SJCRH30 (cell line): ENCODE measurements around the gene RBM4. TPM values are rescaled to one million over a fixed set of nuclear protein-coding genes. Genes with fewer than 3 reads are reported as not detected.
A peak's percentile ranks its signal among the peaks of the same experiment; 100 is the strongest.

Source experiments
- DNase-seq, 2 experiments: peaks; one replicate each; pipeline ENCODE4 v3.0.0-alpha.2; 2015 to 2020
- H3K27ac ChIP-seq: fragments of 250-450 bp; sonication (Bioruptor Pico); 2 replicates; pipeline ENCODE4 v1.5.1; 2020; ENCODE audit warnings: mild to moderate bottlenecking, moderate library complexity
- H3K27me3 ChIP-seq: fragments of 250-450 bp; sonication (Bioruptor Pico); 2 replicates; pipeline ENCODE4 v1.5.1; 2020; ENCODE audit warnings: mild to moderate bottlenecking, moderate library complexity
- H3K36me3 ChIP-seq: fragments of 250-450 bp; sonication (Bioruptor Pico); 2 replicates; pipeline ENCODE4 v1.5.1; 2020; ENCODE audit warnings: mild to moderate bottlenecking, moderate library complexity
- H3K4me1 ChIP-seq: fragments of 250-450 bp; sonication (Bioruptor Pico); 2 replicates; pipeline ENCODE4 v1.5.1; 2020; ENCODE audit warnings: mild to moderate bottlenecking, moderate library complexity
- H3K4me3 ChIP-seq: fragments of 250-450 bp; sonication (Bioruptor Pico); 2 replicates; pipeline ENCODE4 v1.5.1; 2020; ENCODE audit warnings: mild to moderate bottlenecking, moderate library complexity
- H3K9me3 ChIP-seq: fragments of 250-450 bp; sonication (Bioruptor Pico); replicated peaks from 2 replicates; pipeline ENCODE4 v1.5.1; 2020; ENCODE audit warnings: mild to moderate bottlenecking, moderate library complexity
- total RNA-seq: library from RNA; depleted of rRNA; stranded (reverse); fragments of >200 nt; shearing (Covaris generic); gene quantifications from 2 replicates; pipeline ENCODE4 v1.2.3, GENCODE V29; 2014

RBM4 gene
- total RNA-seq, 1 experiment from 2014 or later, result 154 TPM

DNA sequence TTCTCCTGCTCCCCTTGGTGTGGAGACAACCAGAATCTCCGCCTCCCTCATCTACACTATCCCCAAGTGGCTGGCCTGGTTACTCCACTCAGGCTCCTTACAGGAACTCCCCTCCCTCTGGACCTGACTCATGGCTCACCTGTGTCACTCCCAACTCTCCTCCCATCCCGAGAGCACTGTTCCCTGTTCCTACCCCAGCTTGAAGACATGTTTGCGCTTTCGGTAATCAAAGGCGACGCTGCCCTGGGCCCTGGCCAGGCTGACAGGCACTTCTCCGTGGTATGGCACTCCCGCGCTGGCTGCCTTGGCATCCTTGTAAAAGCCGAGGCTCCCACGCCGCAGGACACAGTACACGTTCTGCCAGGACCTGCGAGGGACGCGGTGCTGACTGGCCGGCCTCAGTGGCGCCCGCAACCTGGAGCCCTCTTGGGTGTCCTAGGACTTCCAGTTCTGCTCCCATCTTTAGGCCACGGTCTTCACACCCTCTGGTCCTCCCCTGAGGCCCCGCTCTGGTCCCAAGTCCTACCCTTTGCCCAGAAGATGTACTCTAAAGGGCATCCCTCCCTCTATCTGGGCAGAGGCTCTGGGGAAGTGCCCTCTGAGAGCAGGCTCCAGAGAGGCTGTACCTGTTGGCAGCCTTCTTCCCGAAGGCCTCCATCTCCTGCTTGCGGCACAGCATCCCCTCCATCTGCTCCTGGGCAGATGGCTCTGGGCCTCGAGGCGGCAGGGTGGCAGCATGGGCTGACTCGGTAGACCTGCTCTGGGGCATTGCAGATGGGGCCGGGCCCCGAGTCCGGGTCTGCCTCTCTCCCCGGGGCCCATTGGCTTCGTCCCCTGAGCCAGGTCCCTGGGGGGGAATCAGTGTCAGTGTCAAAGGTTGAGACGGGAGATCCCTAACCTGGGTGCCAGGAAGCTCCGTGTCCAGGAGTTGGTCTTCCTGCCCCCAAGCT, 48.6 kb downstream of the RBM4 start:
- DNase-seq, result no peak
- H3K4me3 ChIP-seq, result no peak overlapping the region
- no peaks in the 10 kb centered on the region for H3K4me1 ChIP-seq
- H3K36me3 ChIP-seq, result no peaks in the 10 kb centered on the region
- H3K27ac ChIP-seq, result no peak overlapping the region
- no peaks in the 10 kb centered on the region for H3K27me3 ChIP-seq
- H3K9me3 ChIP-seq, result no peaks in the 10 kb centered on the region

DNA sequence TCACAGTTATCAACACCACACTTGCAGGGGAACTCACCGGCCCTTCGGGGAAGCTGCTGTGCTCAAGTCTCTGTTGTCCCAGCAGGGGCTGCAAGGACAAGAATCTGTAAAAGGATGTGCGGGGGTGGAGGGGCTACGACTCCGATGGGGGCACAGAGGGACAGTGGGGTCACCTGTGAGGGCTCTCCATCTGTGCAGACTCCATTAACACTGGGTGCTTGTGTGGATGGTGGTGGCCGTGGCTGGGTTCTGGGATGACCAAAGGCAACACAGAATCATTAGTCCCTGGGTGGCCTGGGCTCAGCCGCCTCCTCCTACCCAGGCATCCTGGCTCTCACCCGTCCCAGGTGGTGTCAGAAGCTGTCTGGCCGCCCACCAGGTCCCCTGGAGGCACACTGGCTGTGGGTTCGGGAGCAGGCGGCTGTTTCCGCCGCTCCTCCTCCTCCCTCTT, 49.4 kb downstream of the RBM4 start:
- H3K9me3 ChIP-seq, result no peaks in the 10 kb centered on the region
- H3K27me3 ChIP-seq, result no peaks in the 10 kb centered on the region
- no peak overlapping the region for H3K4me3 ChIP-seq
- no peak for DNase-seq
- H3K36me3 ChIP-seq, result no peaks in the 10 kb centered on the region
- H3K27ac ChIP-seq, result no peak overlapping the region
- H3K4me1 ChIP-seq, result no peaks in the 10 kb centered on the region

DNA sequence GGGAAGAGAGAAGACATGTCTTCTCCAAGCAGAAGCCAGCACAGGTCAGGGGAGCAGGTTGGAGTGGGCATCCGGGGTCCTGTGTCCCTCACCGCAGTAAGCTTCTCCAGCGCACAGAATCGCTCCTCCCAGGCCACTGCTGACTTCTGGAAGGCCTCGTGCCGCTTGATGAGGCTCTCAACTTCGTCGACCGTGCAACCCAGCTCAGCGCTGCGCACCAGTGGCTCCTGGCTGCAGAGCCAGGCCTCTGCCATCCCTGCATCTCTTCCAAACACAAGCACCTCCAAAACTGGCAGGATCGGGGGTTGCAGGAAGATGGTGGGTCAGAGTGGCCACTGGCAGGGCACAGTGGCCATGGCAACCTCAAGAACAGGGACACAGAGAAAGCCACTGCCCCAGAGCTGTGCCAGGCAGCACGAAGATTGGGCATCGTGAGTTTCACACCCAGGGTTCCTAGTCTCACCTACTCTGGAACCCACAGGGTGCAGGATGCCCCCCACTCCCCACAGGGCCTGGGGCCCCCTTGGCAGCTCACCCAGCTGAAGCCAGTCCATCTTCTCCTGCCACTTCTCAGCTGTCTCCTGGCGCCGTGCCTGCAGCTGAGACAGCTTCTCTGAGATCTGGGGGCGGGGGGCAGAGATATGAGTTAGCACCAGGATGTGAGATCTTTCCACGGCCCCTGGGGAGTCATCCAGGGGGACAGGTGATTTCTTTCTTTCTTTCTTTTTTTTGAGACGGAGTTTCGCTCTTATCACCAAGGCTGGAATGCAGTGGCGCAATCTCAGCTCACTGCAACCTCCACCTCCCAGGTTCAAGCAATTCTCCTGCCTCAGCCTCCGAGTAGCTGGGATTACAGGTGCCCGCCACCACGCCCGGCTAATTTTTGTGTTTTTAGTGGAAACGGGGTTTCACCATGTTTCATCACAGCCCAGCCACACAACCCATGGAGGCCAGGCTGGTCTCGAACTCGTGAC, 50.3 kb downstream of the RBM4 start:
- no peaks in the 10 kb centered on the region for H3K4me1 ChIP-seq
- H3K27ac ChIP-seq, result no peak overlapping the region
- H3K4me3 ChIP-seq, result no peak overlapping the region
- no peaks in the 10 kb centered on the region for H3K27me3 ChIP-seq
- H3K9me3 ChIP-seq, result no peaks in the 10 kb centered on the region
- no peak for DNase-seq
- no peaks in the 10 kb centered on the region for H3K36me3 ChIP-seq

DNA sequence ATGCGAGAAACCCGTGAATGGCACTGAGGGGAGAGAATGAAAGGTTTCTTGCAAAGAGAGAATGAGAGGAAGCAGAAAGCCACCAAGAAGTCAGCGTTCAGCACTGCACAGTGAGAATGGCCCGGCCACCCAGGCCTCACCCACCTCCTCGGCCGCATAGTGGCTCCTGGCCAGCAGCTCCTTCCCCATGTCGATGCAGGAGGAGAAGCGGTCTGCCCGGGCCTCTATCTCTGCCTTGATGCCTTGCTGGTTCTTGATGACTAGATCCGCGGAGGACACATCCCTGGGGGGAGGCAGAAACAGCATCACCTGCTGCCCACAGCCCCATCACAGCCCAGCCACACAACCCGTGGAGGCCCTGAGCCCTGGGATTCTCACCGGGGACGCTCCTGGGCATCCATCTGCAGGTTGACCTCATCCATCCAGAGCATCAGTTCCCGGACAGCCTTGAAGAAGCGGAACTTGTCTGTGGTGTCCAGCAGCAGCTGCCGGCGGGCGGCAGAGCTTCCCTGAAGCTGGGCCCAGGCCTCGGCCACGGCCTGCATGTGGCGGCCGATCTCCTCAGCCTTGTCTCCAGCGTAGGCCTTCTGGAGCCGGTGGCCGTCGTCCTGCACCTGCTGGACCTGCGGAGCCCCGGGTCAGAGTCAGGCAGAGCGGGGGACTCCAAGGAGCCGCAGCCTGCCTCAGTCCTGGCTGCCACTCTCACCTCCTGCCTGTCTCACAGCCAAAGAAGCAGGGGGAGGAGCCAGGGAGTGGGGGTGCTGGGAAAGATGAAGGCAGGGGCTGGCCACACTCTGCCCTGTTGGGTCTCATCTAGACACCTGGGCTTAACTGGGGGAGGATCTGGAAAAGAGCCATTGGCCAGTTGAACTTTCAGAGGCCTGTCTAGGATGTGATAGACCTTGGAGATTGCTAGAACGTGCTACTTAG, 51.4 kb downstream of the RBM4 start:
- no peak for DNase-seq
- H3K27ac ChIP-seq, result no peak overlapping the region
- H3K27me3 ChIP-seq, result no peaks in the 10 kb centered on the region
- no peaks in the 10 kb centered on the region for H3K36me3 ChIP-seq
- H3K4me3 ChIP-seq, result no peak overlapping the region
- H3K4me1 ChIP-seq, result no peaks in the 10 kb centered on the region
- H3K9me3 ChIP-seq, result no peaks in the 10 kb centered on the region

DNA sequence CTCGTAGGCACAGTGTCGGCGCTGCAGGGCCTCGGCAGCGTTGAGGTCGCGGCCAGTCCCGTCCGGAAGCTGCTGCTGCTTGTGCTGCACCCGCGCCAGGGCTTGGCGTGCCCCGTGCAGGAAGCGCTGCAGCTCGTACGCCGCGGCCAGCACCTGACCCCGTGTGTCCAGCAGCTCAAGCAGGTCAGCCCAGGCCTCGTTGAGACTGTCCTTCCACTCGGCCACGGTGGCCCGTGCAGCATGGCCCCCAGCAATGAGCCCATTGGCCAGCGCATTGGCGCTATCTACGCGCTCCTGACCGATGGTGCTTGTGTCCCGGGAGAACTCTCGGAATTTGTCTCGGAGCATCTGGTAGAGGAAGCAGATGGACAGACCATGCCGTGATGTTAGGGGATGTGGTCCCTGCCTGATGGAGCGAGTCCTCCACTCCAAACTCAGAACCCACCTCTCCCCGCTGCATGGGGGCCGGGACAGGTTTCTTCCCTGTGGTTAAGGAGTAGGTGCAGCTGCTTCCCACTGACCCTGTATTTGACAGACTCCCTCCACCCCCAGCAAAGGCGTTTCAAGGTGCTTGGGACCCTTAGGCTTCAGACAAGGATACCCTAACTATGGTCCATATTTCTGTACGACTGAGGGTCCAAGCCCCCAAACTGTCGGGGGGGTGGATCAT, 52.9 kb downstream of the RBM4 start:
- DNase-seq, result no peak
- Histone ChIP-seq H3K9me3 (no peaks in the 10 kb centered on the region), H3K36me3 (no peaks in the 10 kb centered on the region), H3K4me3 (no peak overlapping the region), H3K27ac (no peak overlapping the region), H3K4me1 (no peaks in the 10 kb centered on the region), H3K27me3 (no peaks in the 10 kb centered on the region)

DNA sequence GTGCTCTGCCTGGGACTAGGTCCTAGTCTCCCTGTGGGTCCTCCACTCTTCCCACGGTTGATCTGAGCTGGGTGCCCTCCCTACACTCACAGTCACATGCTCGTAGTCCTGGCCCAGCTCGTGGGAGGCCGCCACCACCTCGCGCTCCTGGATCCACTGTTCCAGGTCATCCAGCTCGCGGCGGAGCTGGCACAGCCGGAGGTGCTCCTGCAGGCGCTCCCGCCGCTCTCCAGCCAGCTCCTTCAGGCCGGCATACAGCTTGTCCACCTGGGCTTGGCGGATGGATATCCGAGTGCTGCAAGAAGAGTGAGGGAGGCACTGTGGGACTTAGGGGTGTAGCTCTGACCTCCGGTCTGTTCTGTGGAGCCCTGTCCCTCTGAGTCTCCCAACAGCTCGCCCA, 53.9 kb downstream of the RBM4 start:
- DNase-seq, result no peak
- H3K27ac ChIP-seq, result no peak overlapping the region
- H3K36me3 ChIP-seq, result no peaks in the 10 kb centered on the region
- no peak overlapping the region for H3K4me3 ChIP-seq
- no peaks in the 10 kb centered on the region for H3K27me3 ChIP-seq
- H3K9me3 ChIP-seq, result no peaks in the 10 kb centered on the region
- H3K4me1 ChIP-seq, result no peaks in the 10 kb centered on the region

DNA sequence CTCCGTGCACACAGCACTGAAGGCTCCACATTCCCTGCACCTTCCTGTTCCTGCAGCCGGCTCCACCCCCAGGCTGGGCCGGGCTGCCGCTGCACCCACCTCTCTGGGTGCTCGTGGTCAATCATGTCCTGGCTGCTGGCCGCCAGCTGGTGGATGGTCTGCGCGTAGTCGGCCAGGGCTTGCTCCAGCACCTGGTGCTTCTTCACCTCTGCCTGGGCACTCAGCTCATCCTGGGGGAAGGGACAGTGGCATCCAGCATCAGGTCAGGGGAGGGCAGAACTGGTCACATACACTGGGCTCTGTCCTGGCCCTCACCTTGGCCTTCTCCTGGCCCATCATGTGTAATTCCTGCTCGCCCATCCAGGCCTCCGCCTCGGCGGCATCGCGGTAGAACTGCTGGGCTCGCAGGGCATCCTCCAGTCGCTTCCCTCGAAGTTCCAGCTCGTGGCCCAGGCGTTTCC, 54.4 kb downstream of the RBM4 start:
- no peaks in the 10 kb centered on the region for H3K9me3 ChIP-seq
- no peak for DNase-seq

DNA sequence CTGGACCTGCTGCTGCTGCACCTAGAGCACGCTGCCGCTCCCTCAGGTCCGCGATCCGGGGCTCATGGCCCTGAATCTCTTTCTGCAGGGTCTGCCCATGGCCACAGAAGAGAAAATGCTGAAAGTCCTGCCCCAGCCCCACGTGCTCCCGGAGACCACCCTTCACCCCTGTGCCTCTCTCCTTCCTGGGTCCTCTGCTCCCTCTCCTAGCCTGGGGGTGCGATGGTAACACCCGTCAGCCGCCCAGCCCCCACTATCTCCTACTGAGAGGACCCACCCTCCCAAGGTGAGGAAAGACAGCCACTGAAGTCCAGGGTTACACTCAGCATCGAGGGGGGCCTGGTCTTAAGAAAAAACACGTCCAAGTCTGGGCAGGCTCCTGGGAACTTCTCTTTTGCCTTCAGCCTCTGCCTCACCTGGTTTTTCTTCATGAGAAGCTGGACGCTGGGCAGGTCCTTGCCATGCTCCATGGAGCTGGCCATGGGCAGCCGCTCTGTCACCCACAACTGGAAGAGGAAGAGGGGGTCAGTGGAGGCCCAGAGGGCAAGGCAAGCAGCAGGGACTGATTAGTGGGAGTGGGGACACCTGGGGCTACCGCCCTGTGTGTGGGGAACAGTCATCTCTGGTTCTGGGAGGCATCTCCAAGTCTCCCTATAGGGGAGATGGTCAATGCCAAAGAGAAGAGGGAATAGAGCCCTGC, 55.0 kb downstream of the RBM4 start:
- DNase-seq, result no peak
- no peaks in the 10 kb centered on the region for H3K36me3 ChIP-seq
- no peak overlapping the region for H3K27ac ChIP-seq
- H3K4me1 ChIP-seq, result no peaks in the 10 kb centered on the region
- H3K9me3 ChIP-seq, result no peaks in the 10 kb centered on the region
- H3K27me3 ChIP-seq, result no peaks in the 10 kb centered on the region
- H3K4me3 ChIP-seq, result no peak overlapping the region

More for the DNA sequence above, 54.4 kb downstream of the RBM4 start:
- Histone ChIP-seq H3K27ac (no peak overlapping the region), H3K36me3 (no peaks in the 10 kb centered on the region), H3K4me3 (no peak overlapping the region), H3K27me3 (no peaks in the 10 kb centered on the region), H3K4me1 (no peaks in the 10 kb centered on the region)

DNA sequence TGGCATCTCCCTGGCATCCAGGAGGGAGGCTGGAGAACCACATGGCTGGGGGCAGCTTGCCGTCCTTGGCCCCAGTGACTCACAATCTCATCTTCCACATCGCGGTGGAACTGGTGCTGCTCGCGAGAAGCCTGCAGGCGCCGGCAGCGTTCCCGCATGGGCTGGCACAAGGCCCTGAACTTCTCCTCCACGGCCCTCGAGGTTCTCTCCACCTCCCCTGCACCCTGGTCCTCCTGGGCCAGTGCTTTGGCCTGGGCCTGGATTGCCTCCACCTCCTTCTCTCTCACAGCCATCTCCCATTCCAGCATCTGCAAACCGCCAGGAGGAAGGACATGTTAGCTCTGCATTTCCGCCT, 55.5 kb downstream of the RBM4 start:
- Histone ChIP-seq H3K27ac (no peak overlapping the region), H3K36me3 (no peaks in the 10 kb centered on the region), H3K27me3 (no peaks in the 10 kb centered on the region), H3K4me3 (no peak overlapping the region), H3K9me3 (no peaks in the 10 kb centered on the region), H3K4me1 (no peaks in the 10 kb centered on the region)
- DNase-seq, result no peak

DNA sequence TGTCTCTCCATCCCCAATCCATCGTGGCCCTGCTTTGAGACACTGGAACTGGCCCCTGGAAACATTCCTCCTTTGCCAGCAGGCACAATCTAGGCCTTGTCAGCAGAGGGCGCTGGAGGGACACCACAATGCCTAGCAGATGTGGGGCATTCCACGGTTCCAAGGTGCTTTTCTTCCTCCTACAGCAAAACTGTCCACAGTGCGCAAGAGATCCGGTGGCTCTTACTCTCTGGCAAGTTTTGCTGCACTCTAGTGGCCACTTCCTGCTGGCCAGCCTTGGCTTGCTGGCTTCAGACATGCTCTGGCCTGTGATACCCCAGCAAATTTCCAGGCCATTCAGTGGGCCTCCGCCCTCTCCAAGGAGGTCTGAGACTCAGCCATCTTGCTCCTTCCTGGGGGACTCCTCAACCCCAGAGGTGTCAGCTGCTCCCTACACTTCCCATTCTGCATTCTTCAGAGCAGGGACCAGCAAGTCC, 56.3 kb downstream of the RBM4 start:
- Histone ChIP-seq H3K27ac (no peak overlapping the region), H3K4me1 (no peaks in the 10 kb centered on the region), H3K9me3 (no peaks in the 10 kb centered on the region), H3K4me3 (no peak overlapping the region), H3K36me3 (no peaks in the 10 kb centered on the region), H3K27me3 (no peaks in the 10 kb centered on the region)
- DNase-seq, result peak; percentile 88 to 94
